Left cardiac atrium (tissue), 4 donors: Measurements from ENCODE around the gene REM2. TPM values are rescaled to one million over a fixed set of nuclear protein-coding genes. Genes with fewer than 3 reads are reported as not detected.
"Not testable (repeated sequence)": the region's sequence is repeated elsewhere in the genome, so short reads cannot be mapped to it uniquely, and the experiment has no call there.

ENCODE experiments used
- ATAC-seq, 2 donors: fragments of 200-7000 bp; cut with Tn5 transposase; one replicate each; pipeline ENCODE4 v1.9.1; 2020; ENCODE audit warnings: mild to moderate bottlenecking in 2 of 2, moderate library complexity in 2 of 2
- DNase-seq: peaks from one replicate; pipeline ENCODE4 v3.0.0-alpha.2; 2020
- intact Hi-C, 2 donors: fragments of 100-400 bp; cut with DNase I; formaldehyde crosslinking; loops; one replicate each; pipeline versions ENCODE4 v1.14.1 to v1.15.1; 2022 to 2023
- total RNA-seq, 2 donors: library from RNA; stranded (reverse); fragmentation: NEBNext Ultra II Directional; extraction: Animal tissue kit (Norgen Biotek cat#: 25700); gene quantifications; one replicate each; pipeline ENCODE4 v1.2.1, GENCODE V29; 2021
- donor health status: DM: no; HTN: yes; CAD: no.
- donor health status: DM: no; HTN: yes; CAD: no; lungs with severe emphysema.
- donor health status: DM: yes; HTN: yes; CAD: no.
- donor health status: Dilated cardiomyopathy.

The REM2 gene
- total RNA-seq, 2 donors from 2014 or later, result 0.12 TPM; not detected in 1

DNA sequence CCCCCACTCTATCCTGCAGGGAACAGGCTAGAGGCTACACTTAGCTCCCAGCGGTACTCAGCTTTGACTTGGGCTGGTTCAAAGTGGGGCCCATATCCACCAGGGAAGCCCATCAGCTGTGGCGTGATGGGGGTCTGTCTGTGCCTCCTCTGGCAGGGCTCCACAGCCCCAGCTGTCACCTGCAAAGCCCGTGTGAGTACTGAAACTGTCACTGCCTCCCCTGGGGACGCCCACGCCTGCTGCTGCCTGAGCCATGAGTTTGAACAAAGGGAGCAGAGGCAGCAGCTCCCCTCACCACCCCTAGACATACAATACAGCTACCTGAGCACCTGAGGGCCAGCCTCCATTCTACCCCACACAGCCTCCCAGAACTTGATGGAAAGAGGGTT, 5.0 kb downstream of the REM2 start:
- DNase-seq (no peak), ATAC-seq (no peak)
- intact Hi-C loops, result no loop called here

DNA sequence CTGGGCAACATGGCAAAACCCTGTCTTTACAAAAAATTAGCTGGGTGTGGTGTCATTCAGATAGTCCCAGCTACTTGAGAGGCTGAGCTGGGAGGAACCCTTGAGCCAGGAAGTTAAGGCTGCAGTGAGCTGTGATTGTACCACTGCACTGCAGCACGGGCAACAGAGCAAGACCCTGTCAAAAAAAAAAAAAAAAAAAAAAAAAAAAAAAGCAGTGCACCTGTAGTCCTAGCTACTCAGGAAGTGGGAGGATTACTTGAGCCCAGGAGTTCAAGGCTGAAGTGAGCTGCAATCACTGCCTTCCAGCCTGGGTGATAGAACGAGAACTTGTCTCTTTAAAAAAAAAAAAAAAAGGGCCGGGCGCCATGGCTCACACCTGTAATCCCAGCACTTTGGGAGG, 5.6 kb downstream of the REM2 start:
- ATAC-seq (no peak), DNase-seq (no peak)
- intact Hi-C loops, result no loop called here

GRCh38 chr14:22890416-22890815, 7.4 kb downstream of the REM2 start:
- ATAC-seq, result no peak
- DNase-seq, result no peak

DNA sequence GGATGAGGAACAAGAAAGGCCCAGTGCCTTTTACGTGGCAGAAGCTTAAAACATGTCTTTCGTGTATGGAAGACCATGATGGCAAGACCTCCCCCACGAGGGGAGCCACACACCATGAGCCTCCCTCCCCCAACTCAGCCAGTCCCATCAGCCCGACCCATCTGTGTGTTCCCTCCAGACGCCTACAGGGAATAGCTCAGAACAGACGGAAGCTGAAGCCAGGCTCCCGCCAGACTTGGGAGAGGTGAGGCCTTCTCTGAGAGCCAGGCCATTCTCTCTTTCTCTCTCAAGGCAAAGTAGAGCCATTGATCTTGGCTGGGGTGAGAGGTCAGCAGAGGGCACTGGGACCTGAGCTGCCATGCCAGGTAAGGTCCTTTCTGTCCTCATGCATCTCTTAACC, 9.5 kb downstream of the REM2 start:
- no peak for ATAC-seq
- DNase-seq, result no peak
- intact Hi-C loops, result no loop called here

More at GRCh38 chr14:22890416-22890815, 7.4 kb downstream of the REM2 start:
- intact Hi-C loops, result no loop called here

DNA sequence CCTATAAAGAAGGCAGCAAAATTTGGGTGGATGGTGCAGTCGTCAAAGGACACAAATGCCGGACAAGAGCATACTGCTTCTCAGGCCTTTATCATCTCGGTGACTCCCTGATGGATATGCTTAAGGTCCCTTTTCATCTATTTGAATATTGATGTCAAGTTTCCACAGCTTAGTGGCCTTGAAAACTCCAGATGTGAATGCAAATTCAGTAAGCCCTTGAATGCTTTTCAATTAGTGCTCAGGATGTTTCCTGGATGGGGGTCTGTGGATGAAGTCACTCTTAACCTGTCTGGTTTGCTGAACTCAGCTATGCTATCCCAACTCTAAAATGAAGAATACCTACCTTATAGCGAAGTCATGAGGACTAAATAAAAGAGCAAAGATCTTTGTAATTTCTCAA, 10.7 kb downstream of the REM2 start:
- no peak for DNase-seq
- no peak for ATAC-seq
- intact Hi-C loops, result no loop called here

DNA sequence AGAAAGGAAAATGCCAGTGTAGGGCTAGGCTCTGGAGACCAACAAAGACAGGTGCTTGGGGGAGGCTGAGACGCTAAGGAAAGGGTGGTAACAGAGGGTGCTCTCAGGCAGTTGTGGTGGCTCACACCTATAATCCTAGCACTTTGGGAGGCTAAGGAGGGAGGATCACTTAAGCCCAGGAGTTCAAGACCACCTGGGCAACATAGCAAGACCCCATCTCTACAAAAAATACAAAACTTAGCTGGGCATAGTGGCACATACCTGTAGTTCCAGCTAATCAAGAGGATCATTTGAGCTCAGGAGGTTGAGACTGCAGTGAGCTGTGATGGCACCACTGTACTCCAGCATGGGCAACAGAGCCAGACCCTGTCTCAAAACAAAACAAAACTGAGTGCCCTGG, 12.4 kb downstream of the REM2 start:
- intact Hi-C loops, result no loop called here
- DNase-seq, result no peak
- no peak for ATAC-seq

- ATAC-seq (no peak), DNase-seq (no peak)
- intact Hi-C loops, result no loop called here
Observed at GRCh38 chr14:22896356-22896755, 13.3 kb downstream of the REM2 start.

DNA sequence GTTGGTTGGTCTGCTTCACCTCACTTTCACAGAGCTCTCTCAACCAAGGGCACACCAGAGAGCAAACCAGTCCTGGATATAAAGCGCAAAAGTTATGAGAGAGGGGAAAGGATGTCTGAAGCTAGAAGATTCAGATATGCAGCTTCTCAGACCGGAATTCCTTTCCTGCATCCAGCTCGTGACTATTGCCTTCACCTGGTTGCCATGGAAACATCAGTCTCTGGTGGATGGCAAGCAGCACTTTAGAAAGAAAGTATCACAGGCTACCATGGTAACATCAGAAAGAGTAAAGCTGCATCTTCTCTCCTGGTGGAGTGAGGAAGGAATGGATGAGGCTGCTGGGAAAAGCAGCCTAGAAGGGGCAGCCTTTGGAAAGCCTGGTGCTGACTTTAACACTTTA, 13.7 kb downstream of the REM2 start:
- intact Hi-C loops, result no loop called here
- no peak for DNase-seq
- no peak for ATAC-seq

GRCh38 chr14:22897357-22897756, 14.3 kb downstream of the REM2 start:
- ATAC-seq (no peak), DNase-seq (no peak)
- intact Hi-C loops, result no loop called here

GRCh38 chr14:22898302-22899090, 15.5 kb downstream of the REM2 start:
- peak in 1 of 2 donors; percentile 77 for ATAC-seq
- intact Hi-C loops, result no loop called here
- no peak for DNase-seq

DNA sequence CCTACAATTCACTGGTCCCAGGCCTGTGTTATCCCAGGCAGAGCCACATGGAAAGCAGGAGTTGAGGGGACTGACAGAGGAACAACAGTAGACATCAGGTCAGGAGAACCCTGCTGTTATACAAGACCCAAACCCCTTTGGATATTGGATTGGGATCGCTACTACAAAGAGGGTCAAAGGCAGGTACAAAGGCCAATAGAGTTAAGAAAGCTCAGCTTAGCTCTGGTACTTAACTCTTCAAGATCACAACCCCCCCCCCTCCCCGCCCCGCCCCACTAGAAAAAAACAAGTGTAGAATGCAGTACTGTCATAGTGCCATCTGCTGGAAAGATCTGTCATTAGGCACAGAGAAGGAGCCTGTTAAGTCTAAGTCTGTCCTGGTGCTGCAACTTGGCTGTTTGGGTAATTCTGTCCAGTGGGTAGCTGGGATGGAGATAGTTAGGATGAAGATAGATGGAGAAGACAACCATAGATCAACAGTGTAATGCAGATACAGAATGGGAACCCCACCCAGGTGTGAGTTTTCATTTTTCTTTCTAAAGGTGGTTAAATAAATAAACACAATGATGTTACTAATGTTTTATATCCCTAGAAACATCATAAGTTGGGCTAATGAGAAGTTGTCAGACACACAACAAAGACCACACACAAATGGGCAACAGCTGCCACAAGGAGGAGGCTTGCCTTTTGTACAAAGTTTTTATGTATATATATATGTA, 17.2 kb downstream of the REM2 start:
- no peak for DNase-seq
- peak; percentile 47 to 54 for ATAC-seq
- intact Hi-C loops, result no loop called here

DNA sequence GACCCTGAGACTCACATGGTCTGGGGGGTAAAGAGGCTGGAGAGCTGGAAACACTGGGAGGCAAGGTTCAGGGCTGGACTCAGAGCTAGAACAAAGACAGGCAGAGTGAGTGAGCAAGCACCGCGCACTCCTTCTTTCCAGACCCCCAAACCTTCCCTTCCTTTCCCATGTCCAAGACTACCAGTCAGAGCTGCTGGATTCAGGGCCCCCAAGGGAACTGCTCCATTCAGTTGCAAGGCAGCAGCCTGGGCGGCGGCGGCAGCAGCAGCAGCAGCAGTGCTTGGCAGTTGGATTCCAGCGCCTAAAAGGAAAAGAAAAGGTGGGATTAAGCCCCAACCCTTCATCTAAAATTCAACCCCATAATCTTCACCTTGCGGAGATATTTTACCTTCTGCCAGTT, 18.8 kb downstream of the REM2 start:
- DNase-seq (no peak), ATAC-seq (no peak)
- intact Hi-C loops, result no loop called here

- intact Hi-C loops, result no loop called here
- ATAC-seq, result no peak
- DNase-seq, result no peak
Observed at GRCh38 chr14:22903742-22904087, 20.7 kb downstream of the REM2 start.

- ATAC-seq (no peak), DNase-seq (no peak)
- intact Hi-C loops, result no loop called here
Observed at GRCh38 chr14:22905627-22906026, 22.6 kb downstream of the REM2 start.

- DNase-seq (no peak), ATAC-seq (no peak)
- intact Hi-C loops, result no loop called here
Observed at GRCh38 chr14:22906073-22906472, 23.1 kb downstream of the REM2 start.

- intact Hi-C loops, result no loop called here
- DNase-seq (no peak), ATAC-seq (no peak)
Observed at GRCh38 chr14:22907429-22907828, 24.4 kb downstream of the REM2 start.

GRCh38 chr14:22908601-22909000, 25.6 kb downstream of the REM2 start:
- ATAC-seq (no peak), DNase-seq (no peak)
- intact Hi-C loops, result no loop called here

GRCh38 chr14:22910916-22911315, 27.9 kb downstream of the REM2 start:
- ATAC-seq (no peak), DNase-seq (no peak)
- intact Hi-C loops, result no loop called here

GRCh38 chr14:22914836-22915235, 31.8 kb downstream of the REM2 start:
- ATAC-seq, intact Hi-C loops, DNase-seq: not testable (repeated sequence)

DNA sequence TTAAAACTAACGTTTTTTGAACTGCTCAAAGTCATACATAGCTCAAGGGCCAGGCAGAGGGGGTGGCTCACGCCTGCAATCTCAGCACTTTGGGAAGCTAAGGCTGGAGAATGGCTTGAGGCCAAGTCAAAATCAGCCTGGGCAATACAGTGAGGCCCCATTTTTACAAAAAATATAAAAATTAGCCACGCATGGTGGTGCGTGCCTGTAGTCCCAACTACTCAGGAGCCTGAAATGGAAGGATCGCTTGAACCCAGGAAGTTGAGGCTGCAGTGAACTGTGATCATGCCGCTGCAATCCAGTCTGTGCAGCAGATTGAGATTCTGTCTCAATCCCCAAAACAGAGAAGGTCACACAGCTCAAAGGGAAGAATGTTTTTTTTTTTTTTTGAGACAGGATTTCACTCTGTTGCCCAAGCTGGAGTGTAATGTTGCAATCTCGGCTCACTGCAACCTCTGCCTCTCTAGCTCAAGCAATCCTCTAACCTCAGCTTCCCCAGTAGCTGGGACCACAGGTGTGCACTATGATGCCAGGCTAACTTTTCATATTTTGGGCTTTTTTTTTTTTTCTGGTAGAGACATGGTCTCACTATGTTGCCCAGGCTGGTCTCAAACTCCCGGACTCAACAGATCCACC, 33.0 kb downstream of the REM2 start:
- intact Hi-C loops, result no loop called here
- ATAC-seq, result no peak
- DNase-seq, result peak; percentile 39
